Amygdala (tissue), 56 donors: ENCODE measurements around the gene AMBP.

Experiments
- DNase-seq, 56 donors: peaks; one replicate each; lab custom pipeline; 2025; lab: John Stamatoyannopoulos, UW

The AMBP gene

GRCh38 chr9:114078021-114078780, at the start of gene AMBP:
AMBP (minus strand) TSS chr9:114078300; CDS start chr9:114078209, 91 bp downstream.
- no peak for DNase-seq

DNA sequence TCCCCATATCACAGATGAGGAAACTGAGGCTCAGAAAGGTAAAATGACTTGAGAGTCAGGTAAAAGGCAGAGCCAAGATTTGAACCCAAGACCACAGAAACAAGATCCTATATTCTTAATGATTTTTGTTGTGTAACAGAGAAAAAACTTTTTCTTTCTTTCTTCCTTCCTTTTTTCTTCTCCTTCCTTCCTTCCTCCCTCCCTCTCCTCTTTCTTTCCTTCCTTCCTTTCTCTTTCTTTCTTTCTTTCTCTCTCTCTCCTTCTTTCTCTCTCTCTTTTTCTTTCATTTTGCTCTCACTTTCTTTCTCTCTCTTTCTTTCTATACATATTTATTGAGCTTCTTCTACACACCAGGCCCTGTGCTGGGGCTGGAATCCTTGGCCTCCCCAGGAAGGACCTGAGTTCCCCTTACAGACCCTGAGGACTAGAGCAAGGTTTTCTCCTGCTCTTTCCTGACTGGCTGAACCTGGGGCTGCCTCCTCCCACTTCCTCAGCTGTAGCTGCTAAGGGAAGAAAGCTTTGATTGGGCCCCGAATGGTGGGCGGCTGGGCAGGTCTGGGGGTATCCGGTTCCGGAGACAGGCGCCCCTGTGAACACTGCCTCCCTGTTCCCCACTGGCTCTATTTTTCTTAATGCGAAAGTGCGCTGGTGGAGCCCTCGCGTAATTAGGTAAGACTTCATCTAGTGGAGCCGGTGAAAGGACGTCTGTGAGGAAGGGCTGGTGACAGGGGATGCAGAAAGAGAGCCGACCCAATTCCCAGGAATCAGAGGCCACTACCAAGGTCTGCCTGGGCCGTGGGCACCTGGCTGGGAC, 48.4 kb upstream of the AMBP start:
- no peak for DNase-seq

- DNase-seq: no peak
Measured at GRCh38 chr9:114125476-114126013, 47.4 kb upstream of the AMBP start.

DNA sequence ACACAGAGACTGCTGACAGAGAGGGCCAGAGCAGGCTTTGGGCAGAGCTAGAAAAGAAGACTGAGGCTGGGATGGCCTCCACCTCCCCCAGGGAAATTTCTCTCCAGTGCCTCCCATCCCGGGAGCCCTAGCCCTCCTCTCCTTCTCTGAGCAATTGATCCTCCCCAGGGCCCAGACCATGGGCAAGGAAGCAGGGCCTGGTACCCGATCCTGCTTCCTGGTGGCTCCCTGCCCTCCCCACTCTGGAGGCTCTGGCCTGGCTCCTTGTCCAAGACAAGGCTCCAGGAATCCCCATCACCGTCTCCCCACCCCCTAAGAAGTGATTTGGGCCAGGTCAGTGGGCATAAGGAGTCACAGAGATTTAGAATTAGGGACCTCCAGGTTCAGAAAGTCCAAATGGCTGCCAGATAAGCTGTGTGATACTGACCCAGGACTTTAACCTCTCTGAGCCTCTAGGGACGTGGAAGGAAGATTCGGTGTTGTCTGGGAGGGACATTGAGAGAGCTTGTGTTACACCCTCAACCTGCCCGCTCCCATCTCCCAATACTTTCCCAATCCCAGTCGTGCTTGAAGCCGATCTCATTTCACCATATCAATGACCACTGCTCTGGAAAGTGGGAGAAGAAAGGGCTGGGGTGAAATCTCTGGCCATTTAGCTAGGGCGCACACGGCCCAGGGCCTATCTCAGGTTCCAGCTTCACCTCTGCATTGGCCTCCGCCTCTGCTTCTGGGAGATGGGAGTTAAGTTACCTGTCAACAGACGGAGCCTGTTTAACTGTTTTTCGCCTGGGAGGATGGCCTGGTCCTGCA, 46.8 kb upstream of the AMBP start:
- no peak for DNase-seq

DNA sequence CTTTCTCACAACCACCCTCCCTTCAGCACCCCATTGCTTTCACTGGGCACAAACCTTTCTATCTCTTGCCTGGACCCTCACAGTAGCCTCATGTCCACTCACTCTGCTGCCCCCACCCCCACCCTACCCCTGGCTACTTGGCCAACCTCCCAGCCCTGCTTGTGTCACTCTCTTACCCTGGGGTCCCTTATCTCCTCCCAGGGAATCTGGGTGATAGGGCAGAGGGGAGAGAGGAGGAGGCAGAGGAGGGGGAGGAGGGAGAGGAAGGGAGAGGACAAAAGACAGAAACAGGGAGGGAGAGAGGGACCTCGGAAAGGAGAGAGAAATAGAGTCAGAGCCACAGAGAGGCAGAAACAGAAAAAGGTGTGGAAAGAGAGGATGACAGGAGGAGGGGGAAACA, 46.0 kb upstream of the AMBP start:
- no peak for DNase-seq

DNA sequence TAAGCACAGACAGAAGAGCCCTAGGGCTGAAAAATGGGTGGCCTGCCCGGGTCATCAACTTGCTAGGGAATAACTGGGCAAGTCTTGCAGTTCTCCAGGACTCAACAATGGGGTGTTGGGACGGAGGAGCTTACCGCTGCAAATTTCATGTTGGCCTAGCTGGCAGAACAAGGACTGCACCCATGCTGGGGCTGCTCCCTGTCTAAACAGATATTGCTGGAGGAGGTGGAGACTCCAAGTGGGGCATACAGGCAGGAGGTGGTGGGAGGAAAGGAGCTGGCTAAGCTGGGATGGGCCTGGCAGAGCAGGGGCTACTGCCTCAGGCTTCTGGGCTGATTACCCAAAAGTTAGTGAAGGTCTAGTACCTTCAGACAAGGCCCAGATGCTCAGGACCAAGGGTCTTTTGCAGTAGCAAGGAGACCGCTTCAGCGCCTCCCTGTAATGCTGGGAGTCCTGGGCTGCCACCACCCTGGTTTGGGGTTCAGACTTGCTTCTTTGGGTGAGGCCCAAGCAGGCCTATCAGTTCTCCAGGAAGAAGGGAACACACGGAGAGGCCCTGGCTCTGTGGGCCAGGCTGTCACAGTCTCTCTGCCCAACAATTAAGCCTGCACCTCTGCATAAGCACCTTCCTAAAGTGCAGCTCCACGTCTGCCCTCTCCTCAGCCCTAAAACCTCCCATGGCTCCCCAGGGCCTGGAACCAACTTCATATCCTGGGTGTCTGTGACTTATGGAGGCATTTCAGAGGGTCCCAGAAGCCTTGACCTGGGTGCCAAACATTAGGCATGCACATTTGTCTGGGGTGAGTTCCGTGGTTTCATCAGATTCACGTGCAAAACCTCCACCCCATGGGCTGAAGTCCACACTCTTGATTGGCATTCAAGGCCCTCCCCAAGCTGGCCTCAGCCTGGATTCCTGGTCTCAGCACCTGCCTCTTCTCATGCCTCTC, 45.2 kb upstream of the AMBP start:
- no peak for DNase-seq

DNA sequence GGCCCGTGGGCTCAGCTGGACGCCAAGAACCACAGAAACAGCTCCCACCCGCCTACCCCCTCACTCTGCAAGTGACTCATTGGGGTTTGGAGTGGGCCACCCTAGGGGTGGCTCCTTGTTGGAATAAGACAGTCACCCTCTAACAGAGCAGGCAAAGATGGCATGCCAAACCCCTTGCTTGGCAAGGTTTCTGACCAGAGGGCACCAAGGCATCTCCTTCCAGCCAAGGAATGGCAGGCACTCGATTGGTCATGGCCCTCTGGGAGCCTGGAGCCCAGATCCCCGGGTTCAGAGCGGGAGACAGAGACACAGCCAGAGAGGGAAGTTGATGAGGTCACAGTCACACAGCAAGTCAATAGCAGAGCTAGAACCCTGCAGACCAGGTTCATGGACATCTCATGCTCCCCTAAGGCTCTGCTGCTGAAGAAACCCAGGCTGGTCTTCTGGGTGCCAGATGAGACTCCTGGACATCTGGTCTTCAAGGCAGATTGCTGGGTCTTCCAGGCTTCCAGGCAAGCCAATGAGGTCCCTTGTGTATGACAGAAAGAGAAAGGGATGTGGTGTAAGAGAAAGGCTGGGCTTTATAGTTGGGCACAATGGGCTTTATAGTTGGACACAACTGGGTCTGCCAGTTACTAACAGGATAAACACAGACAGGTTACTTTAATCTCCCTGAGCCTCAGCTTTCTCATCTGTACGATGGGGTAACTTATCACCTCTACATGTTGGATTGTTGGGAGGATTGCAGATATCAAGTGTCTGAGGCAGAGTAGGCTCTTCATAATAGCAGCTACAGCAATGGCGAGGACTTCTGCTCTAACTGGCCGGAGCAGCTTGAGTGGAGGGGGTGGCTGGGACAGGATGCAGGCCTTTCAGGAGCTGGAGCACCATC, 44.3 kb upstream of the AMBP start:
- DNase-seq: no peak

- DNase-seq: peak in 1 of 56 donors; percentile 51
Measured at GRCh38 chr9:114121227-114122135, 43.4 kb upstream of the AMBP start.

- DNase-seq: no peak
Measured at GRCh38 chr9:114120192-114121014, 42.3 kb upstream of the AMBP start.

GRCh38 chr9:114119242-114120191, 41.4 kb upstream of the AMBP start:
- DNase-seq: peak in 1 of 56 donors; percentile 9

GRCh38 chr9:114117996-114118830, 40.1 kb upstream of the AMBP start:
- peak in 11 of 56 donors; percentile 5 to 63 (median 27) for DNase-seq

- no peak for DNase-seq
Measured at GRCh38 chr9:114117614-114117995, 39.5 kb upstream of the AMBP start.

DNA sequence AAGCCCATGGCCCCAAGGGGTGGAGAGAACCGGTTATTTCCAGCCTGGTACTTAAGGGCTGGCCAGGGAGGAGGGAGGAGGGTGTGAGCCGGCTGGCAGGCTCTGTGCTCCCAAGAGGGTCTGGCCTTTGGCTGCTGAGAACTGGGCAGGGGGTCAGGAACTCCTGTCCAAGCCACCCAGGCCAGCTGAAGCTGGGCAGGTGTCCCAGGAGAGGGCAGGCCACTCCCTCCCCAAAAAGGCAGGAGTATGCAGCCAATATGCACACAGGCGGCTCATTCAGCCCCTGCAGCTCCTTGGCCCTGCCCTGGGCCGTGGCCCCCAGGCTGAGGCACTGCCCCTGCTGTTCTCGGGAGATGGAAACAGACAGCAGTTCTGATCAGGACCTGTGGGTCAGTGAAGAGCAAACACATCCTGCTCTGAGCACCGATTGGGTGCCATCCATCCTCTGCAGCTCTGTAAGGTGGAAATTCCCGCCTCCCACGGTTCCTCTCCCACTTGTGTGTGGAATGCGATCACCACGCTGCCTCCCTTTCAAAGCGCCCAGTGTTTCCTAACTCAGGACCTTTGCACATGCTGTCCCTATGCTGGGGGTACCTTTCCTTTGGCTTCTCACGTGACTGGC, 38.1 kb upstream of the AMBP start:
- DNase-seq: peak in 15 of 56 donors; percentile 8 to 63 (median 24)

DNA sequence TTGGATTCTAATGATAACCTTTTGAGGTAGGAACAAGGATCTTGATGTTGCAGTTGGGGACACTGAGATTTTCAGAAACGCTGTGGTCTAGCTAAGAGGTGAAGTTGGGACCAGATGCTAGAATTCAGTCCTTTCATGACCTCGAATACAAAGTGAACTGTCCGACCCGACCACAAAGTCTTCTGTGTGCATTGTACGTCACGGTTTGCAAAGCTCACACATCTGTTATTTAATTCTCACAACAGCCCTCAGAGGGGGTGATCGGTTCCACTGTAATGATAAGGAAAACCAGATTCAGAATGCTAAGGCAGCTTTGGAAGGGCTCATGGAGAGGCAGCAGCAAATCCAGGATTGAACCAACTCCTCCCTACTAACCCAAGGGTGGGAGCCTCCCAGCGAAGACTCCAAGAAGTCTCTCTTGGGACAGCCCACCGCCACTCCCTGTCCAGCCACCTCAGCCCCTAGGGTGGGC, 37.6 kb upstream of the AMBP start:
- no peak for DNase-seq
